ENCODE measurements around the gene ATG4C. TPM values are rescaled to one million over a fixed set of nuclear protein-coding genes. Genes with fewer than 3 reads are reported as not detected.
"Not testable (repeated sequence)": the region's sequence is repeated elsewhere in the genome, so short reads cannot be mapped to it uniquely, and the experiment has no call there.

The ATG4C gene
- total RNA-seq, 1 experiment from 2014 or later, result 13.8 TPM

DNA sequence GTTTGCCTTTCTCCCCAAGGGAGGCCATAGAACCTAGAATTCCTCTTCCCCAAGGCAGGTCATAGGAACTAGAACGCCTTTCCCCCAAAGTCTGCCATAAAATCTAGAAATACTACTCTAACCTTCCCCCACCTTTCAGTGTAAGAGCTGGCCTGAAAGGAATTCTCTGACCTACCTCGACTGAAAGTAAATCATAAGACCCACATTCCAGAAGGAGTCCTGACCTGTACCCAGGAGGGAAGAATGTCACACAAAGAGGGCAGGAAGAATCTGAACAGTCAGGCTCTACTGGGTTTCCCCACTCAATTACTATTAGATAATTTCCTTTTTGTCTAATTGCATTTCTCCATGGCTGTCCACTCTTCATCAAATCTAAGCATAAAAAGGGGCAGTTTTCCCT is 5.7 kb upstream of the ATG4C start:
- Histone ChIP-seq H3K27ac (no peak overlapping the region), H3K27me3 (ENCODE audit: insufficient read depth, low read depth) (peaks cover 7% of the 10 kb centered on the region; the same call in 1 of the 2 replicates), H3K9me3 (ENCODE audit: insufficient read depth, low read depth) (no peaks in the 10 kb centered on the region), H3K9me2 (ENCODE audit: insufficient read depth) (no peaks in the 10 kb centered on the region), H3F3A (ENCODE audit: insufficient read depth, low read depth) (peaks cover 10% of the 10 kb centered on the region; the same call in 1 of the 2 replicates), H3K4me1 (replicated peaks; ENCODE audit: insufficient read depth) (peaks cover 18% of the 10 kb centered on the region), H3K36me3 (ENCODE audit: low read depth) (no peaks in the 10 kb centered on the region), H3K4me2 (peak overlapping the region; percentile 7; the same call in 1 of the 2 replicates), H2AFZ (no peak overlapping the region), H3K4me3 (no peak overlapping the region), H4K20me1 (ENCODE audit: insufficient read depth) (no peaks in the 10 kb centered on the region), H3K79me2 (ENCODE audit: low read depth) (no peaks in the 10 kb centered on the region)
- no peak for DNase-seq
- intact Hi-C loops (cut with micrococcal nuclease; ENCODE audit: unreplicated experiment), result no loop called here
- no TSS peak for BruUV-seq (replicated peaks)
- POLR2A ChIA-PET (ENCODE audit: unreplicated experiment), result no interaction called here
- CTCF ChIA-PET, result no interaction called here
- no peak for TF ChIP-seq EZH2 (IDR thresholded peaks at IDR 0.05; ENCODE audit: low read depth)
- TF ChIP-seq, protein P1, sequence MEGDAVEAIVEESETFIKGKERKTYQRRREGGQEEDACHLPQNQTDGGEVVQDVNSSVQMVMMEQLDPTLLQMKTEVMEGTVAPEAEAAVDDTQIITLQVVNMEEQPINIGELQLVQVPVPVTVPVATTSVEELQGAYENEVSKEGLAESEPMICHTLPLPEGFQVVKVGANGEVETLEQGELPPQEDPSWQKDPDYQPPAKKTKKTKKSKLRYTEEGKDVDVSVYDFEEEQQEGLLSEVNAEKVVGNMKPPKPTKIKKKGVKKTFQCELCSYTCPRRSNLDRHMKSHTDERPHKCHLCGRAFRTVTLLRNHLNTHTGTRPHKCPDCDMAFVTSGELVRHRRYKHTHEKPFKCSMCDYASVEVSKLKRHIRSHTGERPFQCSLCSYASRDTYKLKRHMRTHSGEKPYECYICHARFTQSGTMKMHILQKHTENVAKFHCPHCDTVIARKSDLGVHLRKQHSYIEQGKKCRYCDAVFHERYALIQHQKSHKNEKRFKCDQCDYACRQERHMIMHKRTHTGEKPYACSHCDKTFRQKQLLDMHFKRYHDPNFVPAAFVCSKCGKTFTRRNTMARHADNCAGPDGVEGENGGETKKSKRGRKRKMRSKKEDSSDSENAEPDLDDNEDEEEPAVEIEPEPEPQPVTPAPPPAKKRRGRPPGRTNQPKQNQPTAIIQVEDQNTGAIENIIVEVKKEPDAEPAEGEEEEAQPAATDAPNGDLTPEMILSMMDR (conservative IDR thresholded peaks at IDR 0.05), result no peak

DNA sequence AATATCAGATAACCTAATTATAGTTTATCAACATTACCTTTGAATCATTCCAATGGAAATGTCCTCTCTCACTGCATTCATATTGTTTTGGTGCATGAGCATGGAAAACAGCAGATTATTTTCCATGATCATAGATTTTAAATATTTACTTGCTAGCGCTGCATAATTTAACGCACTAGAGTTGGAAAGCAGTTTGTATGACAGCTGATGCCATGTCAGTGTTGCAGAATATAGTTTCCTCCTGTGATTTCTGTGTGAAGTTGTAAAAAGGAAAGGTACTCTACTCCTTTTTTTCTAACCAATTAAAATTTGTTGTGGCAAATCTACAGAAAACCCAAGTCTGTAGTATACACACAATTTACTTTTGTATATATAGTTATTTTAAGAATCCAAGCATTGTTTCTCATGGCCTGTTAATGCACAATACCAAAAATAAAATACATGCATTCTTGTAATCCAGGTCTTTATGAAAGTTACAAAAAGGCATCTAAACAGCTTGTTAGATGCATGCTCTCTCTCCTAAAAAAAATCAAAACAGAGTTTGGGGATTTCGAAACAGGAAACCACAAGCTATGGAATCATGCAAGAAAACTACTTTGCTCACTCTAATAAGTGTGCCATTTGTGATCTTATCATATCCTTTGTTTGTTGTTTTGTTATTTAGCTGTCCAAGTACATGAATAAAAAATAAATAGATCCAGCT is 1.9 kb upstream of the ATG4C start:
- POLR2A ChIA-PET (ENCODE audit: unreplicated experiment), result no interaction called here
- BruUV-seq (replicated peaks), result no TSS peak
- H3K36me3 ChIP-seq (ENCODE audit: low read depth), result no peaks in the 10 kb centered on the region

DNA sequence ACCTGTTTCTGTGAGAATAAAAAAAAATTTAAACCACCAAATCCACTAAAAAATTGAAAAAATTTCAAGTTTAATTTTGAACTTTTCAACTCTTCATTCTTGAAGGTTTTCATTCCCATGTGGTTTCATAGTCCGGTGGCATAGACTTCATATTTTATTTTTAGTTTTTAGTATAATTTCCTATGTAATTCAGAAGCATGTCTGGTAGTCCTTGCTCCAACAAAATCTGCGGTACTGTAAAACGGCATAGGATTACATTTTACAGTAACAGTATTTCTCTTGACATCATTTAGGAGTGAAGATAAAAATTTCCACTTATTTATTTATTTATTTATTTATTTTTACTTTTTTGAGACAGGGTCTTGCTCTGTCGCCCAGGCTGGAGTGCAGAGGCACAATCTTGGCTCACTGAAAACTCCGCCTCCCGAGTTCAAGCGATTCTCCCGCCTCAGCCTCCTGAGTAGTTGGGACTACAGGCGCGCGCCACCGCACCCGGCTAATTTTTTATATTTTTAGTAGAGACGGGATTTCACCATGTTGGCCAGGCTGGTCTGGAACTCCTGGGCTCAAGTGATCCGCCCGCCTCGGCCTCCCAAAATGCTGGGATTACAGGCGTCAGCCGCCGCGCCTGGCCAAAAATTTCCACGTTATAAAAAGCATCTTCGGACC is 1.3 kb upstream of the ATG4C start:
- H4K20me1 ChIP-seq (ENCODE audit: insufficient read depth); H3K27me3 ChIP-seq (ENCODE audit: insufficient read depth, low read depth); H3K36me3 ChIP-seq (ENCODE audit: low read depth); H3K79me2 ChIP-seq (ENCODE audit: low read depth); H3K9me3 ChIP-seq (ENCODE audit: insufficient read depth, low read depth); H3K9me2 ChIP-seq (ENCODE audit: insufficient read depth); H3K27ac ChIP-seq; CTCF ChIA-PET; DNase-seq; POLR2A ChIA-PET (ENCODE audit: unreplicated experiment); BruUV-seq (replicated peaks); H3F3A ChIP-seq (ENCODE audit: insufficient read depth, low read depth): not testable (repeated sequence)
- intact Hi-C loops (cut with micrococcal nuclease; ENCODE audit: unreplicated experiment), result loop anchor here (2.0 kb wide), 1 partner anchor 22 kb away; no protein-coding TSS in a partner anchor
- Histone ChIP-seq H3K4me1 (replicated peaks; ENCODE audit: insufficient read depth) (peaks cover 26% of the 10 kb centered on the region), H3K4me3 (peak overlapping the region; percentile 86; the same call in 1 of the 2 replicates), H3K4me2 (peak overlapping the region; percentile 87; the same call in 1 of the 2 replicates), H2AFZ (peak overlapping the region; percentile 100)

More for the DNA sequence above, 1.9 kb upstream of the ATG4C start:
- no peak overlapping the region for H3K4me3 ChIP-seq
- H4K20me1 ChIP-seq (ENCODE audit: insufficient read depth), result no peaks in the 10 kb centered on the region
- H3K9me2 ChIP-seq (ENCODE audit: insufficient read depth), result no peaks in the 10 kb centered on the region
- H3K27me3 ChIP-seq (ENCODE audit: insufficient read depth, low read depth), result peaks cover 7% of the 10 kb centered on the region; the same call in 1 of the 2 replicates
- intact Hi-C loops (cut with micrococcal nuclease; ENCODE audit: unreplicated experiment), result loop anchor here (2.0 kb wide), 1 partner anchor 21 kb away; no protein-coding TSS in a partner anchor
- CTCF ChIA-PET, result no interaction called here
- no peaks in the 10 kb centered on the region for H3K9me3 ChIP-seq (ENCODE audit: insufficient read depth, low read depth)
- no peak for TF ChIP-seq EZH2 (IDR thresholded peaks at IDR 0.05; ENCODE audit: low read depth)
- TF ChIP-seq, protein P1 (conservative IDR thresholded peaks at IDR 0.05), result no peak
- DNase-seq, result peak in 1 of 2 experiments; percentile 56
- peaks cover 26% of the 10 kb centered on the region for H3K4me1 ChIP-seq (replicated peaks; ENCODE audit: insufficient read depth)
- H3K4me2 ChIP-seq, result no peak overlapping the region
- no peak overlapping the region for H3K27ac ChIP-seq
- H3F3A ChIP-seq (ENCODE audit: insufficient read depth, low read depth), result peaks cover 10% of the 10 kb centered on the region; the same call in 1 of the 2 replicates
- H2AFZ ChIP-seq, result no peak overlapping the region
- H3K79me2 ChIP-seq (ENCODE audit: low read depth), result peaks cover 7% of the 10 kb centered on the region

Data from PC-9 (cell line).